Ovary (tissue), 9 donors: Measurements from ENCODE around the gene ATP1A2. TPM values are rescaled to one million over a fixed set of nuclear protein-coding genes. Genes with fewer than 3 reads are reported as not detected.

Experiments used
- DNase-seq, 5 donors: peaks; one replicate each; pipeline ENCODE4 v3.0.0-alpha.2; 2019 to 2020
- H3K27ac ChIP-seq, 2 donors: fragments of 200-600 bp; one replicate each; pipeline versions ENCODE4 v1.5.1 to v1.8.0; 2019 to 2022
- H3K27me3 ChIP-seq: fragments of 200-600 bp; one replicate; pipeline ENCODE4 v1.8.0; 2022
- H3K36me3 ChIP-seq: fragments of 200-600 bp; sonication (generic); one replicate; pipeline ENCODE4 v1.5.1; 2019
- H3K4me1 ChIP-seq: one replicate; pipeline ENCODE4 v1.8.1; 2013; ENCODE audit warnings: mild to moderate bottlenecking, moderate library complexity; ENCODE audit not compliant: insufficient read depth
- H3K4me3 ChIP-seq: fragments of 200-600 bp; sonication (generic); one replicate; pipeline ENCODE4 v1.5.1; 2017
- H3K9me3 ChIP-seq, 2 donors: fragments of 200-600 bp in 1 of 2; sonication (generic) in 1 of 2; one replicate each; pipeline versions ENCODE4 v1.5.1 to v1.8.1; 2013 to 2019; ENCODE audit warnings: mild to moderate bottlenecking in 1 of 2, moderate library complexity in 1 of 2
- CTCF ChIP-seq, 3 donors: fragments of 450-650 bp in 2 of 3; fragments of 200-600 bp in 1 of 3; IDR thresholded peaks; one replicate each; pipeline versions ENCODE4 v1.5.1 to v1.8.0; 2016 to 2022; ENCODE audit warnings: antibody characterized with exemption in 3 of 3, mild to moderate bottlenecking in 1 of 3
- EP300 ChIP-seq: sonication (generic); formaldehyde crosslinking; IDR thresholded peaks from one replicate; pipeline ENCODE4 v1.6.1; 2017; ENCODE audit warnings: antibody characterized with exemption
- POLR2A ChIP-seq: fragments of 450-650 bp; IDR thresholded peaks from one replicate; pipeline ENCODE4 v1.6.1; 2017; ENCODE audit warnings: antibody characterized with exemption, mild to moderate bottlenecking, moderate library complexity
- WGBS, 3 donors: extraction: QIAGEN DNeasy Blood & Tissue Kit in 1 of 3; methylation state at CpG; one replicate each; pipeline versions ENCODE4 v1.1.5 to v1.1.7; 2013 to 2017; 5-methylcytosine and 5-hydroxymethylcytosine counted together
- intact Hi-C, 4 donors: fragments of 100-400 bp; cut with DNase I; formaldehyde crosslinking; loops; one replicate each; pipeline versions ENCODE4 v1.11.0 to v1.15.1; 2022 to 2023
- polyA plus RNA-seq, 2 donors: library from polyadenylated mRNA; stranded (reverse); fragments of 200-250 nt in 1 of 2; fragments of 350-450 nt in 1 of 2; fragmentation: Illumina TruSeq in 1 of 2; extraction: RNeasy Lipid Tissue Mini Kit (QIAGEN cat#74804) in 1 of 2; gene quantifications; one replicate each; pipeline ENCODE4 v1.2.3, GENCODE V29; 2013 to 2014
- total RNA-seq, 7 donors: library from RNA; depleted of rRNA in 2 of 7; stranded (reverse); fragments of >200 nt in 2 of 7; fragmentation: NEBNext Ultra II Directional in 3 of 7; extraction: Animal tissue kit (Norgen Biotek cat#: 25700) in 3 of 7; gene quantifications; one replicate each; pipeline versions ENCODE4 v1.1.0 to v1.2.4, GENCODE V29; 2016 to 2023
- donor health status: DM: no; HTN: no; CAD: no; lungs with moderate emphysema.
- donor health status: DM: no; HTN: no; CAD: no.
- donor health status: Bipolar disorder and iron deficiency.
- donor health status: DM: yes; HTN: yes; CAD: no.
- donor health status: DM: no; HTN: no; CAD: no.
- donor health status: DM: yes; HTN: yes; CAD: no.

ATP1A2 gene
- total and polyA plus RNA-seq, 9 donors, result 3.0 to 38.6 (median 15.0) TPM

GRCh38 chr1:160151303-160151702, 35.7 kb downstream of the ATP1A2 start, which contains the start of gene ATP1A4:
TSS of gene ATP1A4 (plus strand) at chr1:160151603. CDS start at chr1:160152041, 438 bp downstream.
- H3K27ac ChIP-seq, result no peak within 1 kb of the TSS
- H3K4me1 ChIP-seq, result no peaks in the 10 kb centered on the region
- DNase-seq, result no peak

GRCh38 chr1:160154790-160155189, 39.2 kb downstream of the ATP1A2 start:
- TF ChIP-seq POLR2A, result no peak
- no peak for TF ChIP-seq EP300
- no peak for TF ChIP-seq CTCF (IDR thresholded peaks at IDR 0.05)
- DNase-seq, result no peak
- intact Hi-C loops, result no loop called here
- Histone ChIP-seq H3K36me3 (no peaks in the 10 kb centered on the region), H3K4me1 (no peaks in the 10 kb centered on the region), H3K27me3 (no peaks in the 10 kb centered on the region), H3K9me3 (no peaks in the 10 kb centered on the region), H3K4me3 (no peak overlapping the region), H3K27ac (no peak overlapping the region)
- 81 to 88% (median 85%) methylated on average over 3 of the region's 3 CpGs for WGBS, 3 donors

More at GRCh38 chr1:160151303-160151702, 35.7 kb downstream of the ATP1A2 start, which contains the start of gene ATP1A4:
- 88 to 93% (median 89%) methylated on average over 6 of the region's 6 CpGs for WGBS, 3 donors
- intact Hi-C loops, result no loop called here
- Histone ChIP-seq H3K9me3 (no peaks in the 10 kb centered on the region), H3K27me3 (no peaks in the 10 kb centered on the region), H3K36me3 (no peaks in the 10 kb centered on the region), H3K4me3 (no peak within 1 kb of the TSS)
- TF ChIP-seq POLR2A (no peak), CTCF (IDR thresholded peaks at IDR 0.05) (no peak), EP300 (no peak)

GRCh38 chr1:160156361-160156760, 40.8 kb downstream of the ATP1A2 start:
- intact Hi-C loops, result no loop called here
- H3K4me3 ChIP-seq, result no peak overlapping the region
- no peaks in the 10 kb centered on the region for H3K4me1 ChIP-seq
- WGBS, 3 donors, result 64 to 67% (median 65%) methylated on average over 5 of the region's 5 CpGs
- no peaks in the 10 kb centered on the region for H3K9me3 ChIP-seq
- H3K27ac ChIP-seq, result no peak overlapping the region
- DNase-seq, result no peak
- no peak for TF ChIP-seq CTCF (IDR thresholded peaks at IDR 0.05)
- no peak for TF ChIP-seq POLR2A
- TF ChIP-seq EP300, result no peak
- no peaks in the 10 kb centered on the region for H3K27me3 ChIP-seq
- no peaks in the 10 kb centered on the region for H3K36me3 ChIP-seq

- H3K4me3 ChIP-seq, result no peak overlapping the region
- no peaks in the 10 kb centered on the region for H3K27me3 ChIP-seq
- no peaks in the 10 kb centered on the region for H3K36me3 ChIP-seq
- DNase-seq, result no peak
- TF ChIP-seq CTCF (IDR thresholded peaks at IDR 0.05), result no peak
- no peak for TF ChIP-seq EP300
- no peak for TF ChIP-seq POLR2A
- intact Hi-C loops, result no loop called here
- H3K27ac ChIP-seq, result no peak overlapping the region
- no peaks in the 10 kb centered on the region for H3K9me3 ChIP-seq
- 74 to 80% (median 76%) methylated on average over 4 of the region's 4 CpGs for WGBS, 3 donors
- H3K4me1 ChIP-seq, result no peaks in the 10 kb centered on the region
Measured at GRCh38 chr1:160157174-160157573, 41.6 kb downstream of the ATP1A2 start.
